GM23338 (cell line): ENCODE measurements around the gene NMNAT1. TPM values are rescaled to one million over a fixed set of nuclear protein-coding genes. Genes with fewer than 3 reads are reported as not detected.

Experiments used
- ATAC-seq: fragments of 200-7000 bp; cut with Tn5 transposase; 3 replicates; pipeline ENCODE4 v1.9.1; 2020
- DNase-seq: peaks from one replicate; pipeline ENCODE4 v3.0.0-alpha.2; 2015; ENCODE audit warnings: low spot score
- H2AFZ ChIP-seq: fragments of 200-600 bp; sonication (generic); 2 replicates; pipeline ENCODE4 v1.8.0; 2016; ENCODE audit warnings: antibody characterized with exemption, mild to moderate bottlenecking, moderate library complexity
- H3F3A ChIP-seq: fragments of 200-600 bp; sonication (generic); replicated peaks from 2 replicates; pipeline ENCODE4 v1.8.0; 2017; ENCODE audit warnings: antibody characterized with exemption, mixed run types, low read depth
- H3K27ac ChIP-seq: fragments of 200-600 bp; sonication (generic); 2 replicates; pipeline ENCODE4 v1.6.1; 2016; ENCODE audit warnings: low read depth
- H3K27me3 ChIP-seq: fragments of 200-600 bp; sonication (generic); 2 replicates; pipeline ENCODE4 v1.8.0; 2016; ENCODE audit warnings: mild to moderate bottlenecking, mixed run types, moderate library complexity; ENCODE audit not compliant: insufficient read depth
- H3K36me3 ChIP-seq: fragments of 200-600 bp; sonication (generic); 2 replicates; pipeline ENCODE4 v1.8.0; 2016; ENCODE audit warnings: mild to moderate bottlenecking; ENCODE audit not compliant: insufficient read depth
- H3K4me1 ChIP-seq: fragments of 200-600 bp; sonication (generic); 2 replicates; pipeline ENCODE4 v1.8.0; 2016; ENCODE audit warnings: mild to moderate bottlenecking, moderate library complexity; ENCODE audit not compliant: insufficient read depth
- H3K4me2 ChIP-seq: fragments of 200-600 bp; sonication (generic); 2 replicates; pipeline ENCODE4 v1.7.1; 2017; ENCODE audit warnings: mixed run types
- H3K4me3 ChIP-seq: fragments of 200-600 bp; sonication (generic); 2 replicates; pipeline ENCODE4 v1.6.1; 2016; ENCODE audit warnings: mixed run types
- H3K79me2 ChIP-seq: fragments of 200-600 bp; sonication (generic); replicated peaks from 2 replicates; pipeline ENCODE4 v1.8.0; 2017; ENCODE audit warnings: mild to moderate bottlenecking; ENCODE audit not compliant: insufficient read depth
- H3K9me2 ChIP-seq: fragments of 200-600 bp; sonication (generic); 2 replicates; pipeline ENCODE4 v1.8.0; 2017; ENCODE audit not compliant: insufficient read depth
- H4K20me1 ChIP-seq: fragments of 200-600 bp; sonication (generic); replicated peaks from 2 replicates; pipeline ENCODE4 v1.8.0; 2017; ENCODE audit warnings: mild to moderate bottlenecking; ENCODE audit not compliant: insufficient read depth
- H3K27ac Mint-ChIP-seq: 2 replicates; pipeline ENCODE4 v1.8.0; 2020; ENCODE audit warnings: inconsistent platforms, mild to moderate bottlenecking, moderate library complexity, mixed read lengths
- H3K27me3 Mint-ChIP-seq: 3 replicates; pipeline ENCODE4 v1.8.0; 2022; ENCODE audit warnings: low read depth, mild to moderate bottlenecking, moderate library complexity, mixed read lengths, inconsistent platforms; ENCODE audit not compliant: insufficient read depth, poor library complexity
- H3K36me3 Mint-ChIP-seq: 3 replicates; pipeline ENCODE4 v1.8.0; 2021; ENCODE audit warnings: low read depth, mild to moderate bottlenecking, inconsistent platforms, moderate library complexity, mixed read lengths
- H3K4me1 Mint-ChIP-seq: 3 replicates; pipeline ENCODE4 v1.8.0; 2020; ENCODE audit warnings: mild to moderate bottlenecking, inconsistent platforms, mixed read lengths
- H3K4me3 Mint-ChIP-seq: 3 replicates; pipeline ENCODE4 v1.8.0; 2021; ENCODE audit warnings: moderate library complexity, mild to moderate bottlenecking, inconsistent platforms, mixed read lengths
- H3K9me3 Mint-ChIP-seq: 3 replicates; pipeline ENCODE4 v1.8.0; 2020; ENCODE audit warnings: moderate library complexity, mild to moderate bottlenecking, inconsistent platforms, mixed read lengths
- CREB1 ChIP-seq: fragments of 250-450 bp; sonication (Bioruptor Pico); IDR thresholded peaks from 2 replicates; pipeline ENCODE4 v1.5.0; 2020; ENCODE audit warnings: low read depth, mild to moderate bottlenecking, moderate library complexity
- CTCF ChIP-seq, 2 experiments: fragments of 200-600 bp in 1 of 2; sonication (generic) in 1 of 2; conservative IDR thresholded peaks; 2 replicates each; pipeline versions ENCODE4 v1.5.1 to v1.6.1; 2016 to 2017; ENCODE audit warnings: antibody characterized with exemption in 2 of 2, low read depth in 2 of 2, mild to moderate bottlenecking in 2 of 2, moderate library complexity in 1 of 2
- ETS1 ChIP-seq: IDR thresholded peaks from 2 replicates; pipeline ENCODE4 v1.6.1; 2016; ENCODE audit warnings: antibody characterized with exemption
- EZH2phosphoT487 ChIP-seq: fragments of 200-600 bp; sonication (generic); IDR thresholded peaks from one replicate; pipeline ENCODE4 v1.8.1; 2018; ENCODE audit warnings: antibody characterized with exemption; ENCODE audit not compliant: unreplicated experiment
- NANOG ChIP-seq: IDR thresholded peaks from 2 replicates; pipeline ENCODE4 v1.6.1; 2016; ENCODE audit warnings: antibody characterized with exemption, borderline replicate concordance
- POLR2AphosphoS5 ChIP-seq: IDR thresholded peaks from 2 replicates; pipeline ENCODE4 v1.6.1; 2016; ENCODE audit warnings: antibody characterized with exemption, low read depth
- REST ChIP-seq: IDR thresholded peaks from one replicate; pipeline ENCODE4 v1.6.1; 2018; ENCODE audit warnings: antibody characterized with exemption; ENCODE audit not compliant: unreplicated experiment
- STAT1 ChIP-seq: IDR thresholded peaks from one replicate; pipeline ENCODE4 v1.6.1; 2016; ENCODE audit warnings: antibody characterized with exemption; ENCODE audit not compliant: unreplicated experiment
- ZNF114 ChIP-seq: fragments of 250-450 bp; sonication (Bioruptor Pico); IDR thresholded peaks from 2 replicates; pipeline ENCODE4 v1.5.0; 2020; ENCODE audit warnings: mild to moderate bottlenecking, moderate library complexity
- ZNF331 ChIP-seq: fragments of 250-450 bp; sonication (Bioruptor Pico); IDR thresholded peaks from 2 replicates; pipeline ENCODE4 v1.5.0; 2020; ENCODE audit warnings: low read depth, mild to moderate bottlenecking, moderate library complexity
- ZNF462 ChIP-seq: fragments of 250-450 bp; sonication (Bioruptor Pico); IDR thresholded peaks from 2 replicates; pipeline ENCODE4 v1.5.0; 2020; ENCODE audit warnings: mild to moderate bottlenecking, moderate library complexity
- long read RNA-seq: library from polyadenylated mRNA; unstranded; transcript quantifications from one replicate; pipeline ENCODE4 v2.0.0, GENCODE V29; 2020; ENCODE audit not compliant: unreplicated experiment
- polyA plus RNA-seq: library from polyadenylated mRNA; unstranded; fragments of >200 nt; fragmentation: Nextera tagmentation; extraction: Ambion mirVana; gene quantifications from 2 replicates; pipeline ENCODE4 v1.2.1, GENCODE V29; 2016
- total RNA-seq: library from RNA; depleted of rRNA; stranded (reverse); fragments of >200 nt; shearing (Covaris generic); gene quantifications from 2 replicates; pipeline ENCODE4 v1.2.3, GENCODE V29; 2014; rRNA removed

Gene NMNAT1
- total RNA-seq (2.1 and 2.5 TPM in 2 replicates), polyA plus RNA-seq (2.8 and 3.9 TPM in 2 replicates)
- long read RNA-seq, partial matches to known transcripts = 2 of 8 reads
- long read RNA-seq, other reads (novel, unspliced or antisense) = 2 of 8 reads

- Histone ChIP-seq H3K36me3 (no peaks in the 10 kb centered on the region), H3K79me2 (0 out of 2 replicates have a peak, but pooled peaks cover 11% of the 10 kb centered on the region), H3K4me3 (peak within 1 kb of the TSS; percentile 75), H3K9me2 (no peaks in the 10 kb centered on the region), H3K4me2 (peak within 1 kb of the TSS; percentile 89), H4K20me1 (no peaks in the 10 kb centered on the region; the same call in 1 of the 2 replicates), H2AFZ (peak within 1 kb of the TSS; percentile 95), H3K27ac (peak within 1 kb of the TSS; percentile 94), H3K4me1 (no peaks in the 10 kb centered on the region), H3F3A (0 out of 2 replicates have a peak, but pooled peaks cover 5% of the 10 kb centered on the region), H3K27me3 (no peaks in the 10 kb centered on the region)
- TF ChIP-seq REST (peak; percentile 3), STAT1 (no peak), ZNF462 (CRISPR knock-in tag) (no peak), EZH2phosphoT487 (no peak), CREB1 (CRISPR knock-in tag) (peak; percentile 88), ZNF114 (CRISPR knock-in tag) (no peak), ZNF331 (CRISPR knock-in tag) (no peak), CTCF (conservative IDR thresholded peaks at IDR 0.05; ENCODE audit: low read depth in 2 of 2) (no peak), ETS1 (peak; percentile 85), NANOG (no peak), POLR2AphosphoS5 (peak; percentile 90)
- ATAC-seq (peak; percentile 98), DNase-seq (peak; percentile 98)
- Mint-ChIP-seq H3K27ac (peak within 1 kb of the TSS; percentile 99), H3K4me3 (peak within 1 kb of the TSS; percentile 93), H3K4me1 (peaks cover 2% of the 10 kb centered on the region; the same call in 2 of the 3 replicates), H3K9me3 (no peaks in the 10 kb centered on the region), H3K36me3 (peaks cover 8% of the 10 kb centered on the region; the same call in 2 of the 3 replicates), H3K27me3 (peaks cover 4% of the 10 kb centered on the region)
Observed at GRCh38 chr1:9942939-9943788, at the start of gene NMNAT1, which contains the start of gene LZIC. Gene NMNAT1 (plus strand): TSS chr1:9943475. CDS start chr1:9972074, 28,599 bp downstream. Gene LZIC (minus strand): TSS chr1:9943391. CDS start chr1:9936619, 6,772 bp downstream.
